A673 (cell line): ENCODE data around the gene RELT. TPM values are rescaled to one million over a fixed set of nuclear protein-coding genes. Genes with fewer than 3 reads are reported as not detected.

Experiments
- BruUV-seq: library from RNA; stranded (reverse); fragments of 400-500 nt; replicated peaks from 2 replicates; lab custom pipeline; 2021; lab: Mats Ljungman, UMichigan
- CTCF ChIA-PET: fragments of 300-600 bp; sonication (Branson Sonifier 250); formaldehyde crosslinking; loops from one replicate; lab custom pipeline; 2022; ENCODE audit warnings: antibody characterized with exemption; lab: Charles Lee
- POLR2A ChIA-PET: fragments of 300-600 bp; sonication (Branson Sonifier 250); formaldehyde crosslinking; loops from one replicate; lab custom pipeline; 2022; ENCODE audit warnings: antibody characterized with exemption; ENCODE audit not compliant: low non-redundant PET; lab: Charles Lee
- DNase-seq: peaks from one replicate; pipeline ENCODE4 v3.0.0-alpha.2; 2015; ENCODE audit warnings: low spot score
- H3K27ac ChIP-seq: fragments of 200-600 bp; sonication (generic); 2 replicates; pipeline ENCODE4 v1.5.1; 2016; ENCODE audit warnings: mixed run types, low read depth, mild to moderate bottlenecking, mixed read lengths, antibody characterized with exemption, low read length; ENCODE audit not compliant: poor library complexity, severe bottlenecking
- H3K27me3 ChIP-seq: fragments of 200-600 bp; sonication (generic); replicated peaks from 2 replicates; pipeline ENCODE4 v1.6.1; 2017; ENCODE audit warnings: mixed run types, low read depth, mild to moderate bottlenecking, mixed read lengths, antibody characterized with exemption, low read length; ENCODE audit not compliant: insufficient read depth, poor library complexity
- H3K36me3 ChIP-seq: fragments of 200-600 bp; sonication (generic); 2 replicates; pipeline ENCODE4 v1.6.1; 2016; ENCODE audit warnings: mixed run types, mild to moderate bottlenecking, mixed read lengths, antibody characterized with exemption, low read length; ENCODE audit not compliant: insufficient read depth, poor library complexity, severe bottlenecking
- H3K4me1 ChIP-seq: fragments of 200-600 bp; sonication (generic); 2 replicates; pipeline ENCODE4 v1.6.1; 2017; ENCODE audit warnings: mixed run types, mild to moderate bottlenecking, mixed read lengths, antibody characterized with exemption, low read length; ENCODE audit not compliant: insufficient read depth, poor library complexity, severe bottlenecking
- H3K4me3 ChIP-seq: fragments of 200-600 bp; sonication (generic); 2 replicates; pipeline ENCODE4 v1.5.1; 2016; ENCODE audit warnings: low read depth, mixed run types, mild to moderate bottlenecking, mixed read lengths, low read length; ENCODE audit not compliant: poor library complexity, severe bottlenecking
- H3K9me3 ChIP-seq: fragments of 200-600 bp; sonication (generic); 2 replicates; pipeline ENCODE4 v1.6.1; 2016; ENCODE audit warnings: mixed run types, low read depth, mild to moderate bottlenecking, mixed read lengths, antibody characterized with exemption, low read length; ENCODE audit not compliant: poor library complexity, severe bottlenecking
- CTCF ChIP-seq: fragments of 300-800, 200-600 bp; sonication (generic); conservative IDR thresholded peaks from 2 replicates; pipeline ENCODE4 v1.5.1; 2017; ENCODE audit warnings: low read depth, mild to moderate bottlenecking, antibody characterized with exemption, low read length, moderate library complexity, mixed read lengths
- EZH2 ChIP-seq: fragments of 200-600 bp; sonication (generic); IDR thresholded peaks from 2 replicates; pipeline ENCODE4 v1.6.1; 2017; ENCODE audit warnings: borderline replicate concordance, low read depth, mild to moderate bottlenecking, mixed read lengths, antibody characterized with exemption, low read length; ENCODE audit not compliant: poor library complexity, severe bottlenecking
- intact Hi-C: fragments of 100-400 bp; cut with micrococcal nuclease; formaldehyde crosslinking; loops from one replicate; pipeline ENCODE4 v1.10.0; 2022; ENCODE audit not compliant: unreplicated experiment
- total RNA-seq: library from RNA; stranded (reverse); gene quantifications from 2 replicates; pipeline ENCODE4 v1.2.3, GENCODE V29; 2021

Gene RELT
- total RNA-seq, 1 experiment from 2014 or later, result 20.9 TPM

DNA sequence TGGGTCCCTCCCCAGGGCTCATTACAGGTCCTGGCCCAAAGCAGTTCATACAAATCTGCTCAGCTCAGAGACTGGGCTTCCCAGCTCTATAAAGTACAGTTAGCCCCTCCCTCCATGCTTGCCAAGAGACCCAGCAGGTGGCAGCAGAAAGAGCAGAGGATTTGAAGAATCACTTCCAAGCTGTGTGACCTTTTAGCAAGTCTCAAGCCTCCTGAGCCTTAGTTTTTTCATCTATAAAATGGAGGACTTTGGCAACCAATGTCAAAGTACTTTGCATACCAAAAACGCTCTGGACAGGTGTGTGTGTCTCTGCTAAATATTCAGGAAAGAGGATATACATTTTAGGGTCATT is 26.6 kb downstream of the RELT start:
- no peak overlapping the region for H3K27ac ChIP-seq
- no peak for TF ChIP-seq EZH2
- peak; percentile 26; the same call in 1 of the 2 replicates for TF ChIP-seq CTCF
- H3K4me3 ChIP-seq, result no peak overlapping the region
- intact Hi-C loops, result loop anchor here (5.0 kb wide), 1 partner anchor 529 kb away; no protein-coding TSS in a partner anchor
- H3K4me1 ChIP-seq, result no peaks in the 10 kb centered on the region
- BruUV-seq, result no TSS peak
- H3K27me3 ChIP-seq, result no peaks in the 10 kb centered on the region
- H3K36me3 ChIP-seq, result no peaks in the 10 kb centered on the region
- ChIA-PET POLR2A (no interaction called here), CTCF (interaction anchor here (0.6 to 1.2 kb wide), 5 partner anchors 10 to 258 kb away, joined by 3 read pairs; no protein-coding TSS in a partner anchor)
- no peaks in the 10 kb centered on the region for H3K9me3 ChIP-seq
- DNase-seq, result peak; percentile 60

- no peaks in the 10 kb centered on the region for H3K36me3 ChIP-seq
- H3K9me3 ChIP-seq, result no peaks in the 10 kb centered on the region
- no peak overlapping the region for H3K27ac ChIP-seq
- no peaks in the 10 kb centered on the region for H3K4me1 ChIP-seq
- no peak for TF ChIP-seq CTCF
- TF ChIP-seq EZH2, result no peak
- intact Hi-C loops, result loop anchor here (5.0 kb wide), 1 partner anchor 529 kb away; no protein-coding TSS in a partner anchor
- H3K27me3 ChIP-seq, result no peaks in the 10 kb centered on the region
- DNase-seq, result no peak
- POLR2A ChIA-PET, result no interaction called here
- no TSS peak for BruUV-seq
- H3K4me3 ChIP-seq, result no peak overlapping the region
- CTCF ChIA-PET, result interaction anchor here (1.0 to 1.2 kb wide), 2 partner anchors 10 to 14 kb away, joined by 3 read pairs; no protein-coding TSS in a partner anchor
Measured at GRCh38 chr11:73403541-73403940, 27.3 kb downstream of the RELT start.

- no TSS peak for BruUV-seq
- ChIA-PET POLR2A (no interaction called here), CTCF (no interaction called here)
Measured at GRCh38 chr11:73404048-73404447, 27.8 kb downstream of the RELT start.

More at GRCh38 chr11:73404048-73404447, 27.8 kb downstream of the RELT start:
- TF ChIP-seq CTCF, result peak; percentile 76
- no peak for TF ChIP-seq EZH2
- DNase-seq, result peak; percentile 81
- Histone ChIP-seq H3K4me3 (no peak overlapping the region), H3K9me3 (no peaks in the 10 kb centered on the region), H3K36me3 (peaks cover under 1% of the 10 kb centered on the region), H3K4me1 (no peaks in the 10 kb centered on the region), H3K27me3 (no peaks in the 10 kb centered on the region), H3K27ac (no peak overlapping the region)
- intact Hi-C loops, result loop anchor here (2.0 to 5.0 kb wide), 2 partner anchors 257 to 528 kb away; no protein-coding TSS in a partner anchor
